Inferior parietal cortex (tissue), 1 donor: ENCODE measurements around the gene GTF2H1.
"Not testable (repeated sequence)": the region's sequence is repeated elsewhere in the genome, so short reads cannot be mapped to it uniquely, and the experiment has no call there.

Source experiments
- DNase-seq: peaks from one replicate; pipeline ENCODE4 v3.0.0-alpha.2; 2016; ENCODE audit errors: extremely low spot score

Gene GTF2H1

GRCh38 chr11:18375941-18376340 is 53.6 kb downstream of the GTF2H1 start:
- no peak for DNase-seq

GRCh38 chr11:18379201-18379600 is 56.8 kb downstream of the GTF2H1 start:
- DNase-seq: no peak

- DNase-seq: peak; percentile 27
Measured at GRCh38 chr11:18383388-18384156, 61.2 kb downstream of the GTF2H1 start.

DNA sequence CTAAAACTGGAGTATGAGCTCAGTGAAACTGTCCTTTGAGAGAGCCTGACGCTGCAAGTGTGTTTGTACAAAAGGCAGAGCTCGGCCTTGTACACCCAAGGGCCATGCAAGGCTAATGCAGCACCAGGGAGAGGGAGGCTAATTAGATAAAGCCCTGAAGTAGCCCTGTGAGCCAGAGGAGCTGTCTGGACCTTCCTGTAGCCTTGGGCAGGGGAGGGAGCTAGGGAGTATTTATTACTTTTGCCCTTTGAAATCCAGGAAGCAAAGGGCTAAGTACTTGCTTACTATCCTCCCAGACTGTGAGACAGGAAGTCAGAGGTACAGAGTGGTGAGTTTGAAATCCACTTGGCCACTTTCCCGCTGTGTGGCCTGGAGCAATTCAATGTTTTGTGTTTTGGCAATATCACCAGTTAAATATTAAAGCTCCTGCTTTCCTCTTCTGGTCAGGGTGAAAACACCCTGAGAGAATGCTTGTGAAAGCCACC is 61.8 kb downstream of the GTF2H1 start:
- DNase-seq: peak; percentile 47

GRCh38 chr11:18390088-18390487 is 67.7 kb downstream of the GTF2H1 start:
- DNase-seq: no peak

DNA sequence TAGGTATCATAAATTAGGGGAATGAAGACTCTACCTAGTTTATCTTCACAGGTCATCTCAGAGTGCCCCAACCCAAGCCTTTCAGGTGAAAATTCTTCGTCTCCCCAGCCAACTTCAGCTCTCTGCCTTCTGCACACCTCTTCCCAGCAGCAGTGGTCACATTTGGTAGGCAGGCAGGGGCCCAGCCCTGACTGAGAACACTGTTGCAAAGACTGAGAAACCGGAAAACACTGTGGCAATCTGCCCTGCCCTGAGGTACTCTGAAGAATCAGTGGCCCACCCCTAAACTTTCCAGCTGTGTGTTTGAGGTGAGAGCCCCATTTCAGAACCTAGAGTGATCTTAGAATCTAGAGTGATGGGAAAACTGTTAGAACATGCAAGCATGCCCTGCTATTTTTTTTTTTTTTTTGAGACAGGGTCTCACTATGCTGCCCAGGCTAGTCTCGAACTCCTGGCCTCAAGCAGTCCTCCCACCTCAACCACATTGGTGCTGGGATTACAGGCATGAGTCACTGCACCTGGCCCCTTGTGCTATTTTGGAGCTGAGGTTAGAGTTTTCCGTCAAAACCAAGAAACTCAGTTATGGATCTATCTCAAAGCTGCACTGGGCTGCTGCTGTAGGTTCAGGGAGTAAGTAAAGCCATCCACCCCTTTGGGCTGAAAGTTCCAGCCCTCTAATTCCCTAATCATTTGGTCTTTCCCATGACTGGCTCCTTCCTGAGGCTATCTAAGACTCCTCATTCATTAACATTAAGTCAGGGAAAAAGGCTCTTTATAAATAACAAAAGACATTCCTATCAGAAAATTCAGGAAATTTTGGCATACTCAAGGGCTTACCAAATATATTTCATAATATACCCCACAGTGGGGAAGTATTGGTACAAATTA is 70.3 kb downstream of the GTF2H1 start:
- DNase-seq: no peak

- DNase-seq: no peak
Measured at GRCh38 chr11:18393581-18394274, 71.4 kb downstream of the GTF2H1 start.

GRCh38 chr11:18394275-18394927 is 72.0 kb downstream of the GTF2H1 start, which contains the start of gene LDHA:
TSS of gene LDHA (plus strand) at chr11:18394563. CDS start at chr11:18396843, 2,280 bp downstream.
- peak; percentile 78 for DNase-seq

DNA sequence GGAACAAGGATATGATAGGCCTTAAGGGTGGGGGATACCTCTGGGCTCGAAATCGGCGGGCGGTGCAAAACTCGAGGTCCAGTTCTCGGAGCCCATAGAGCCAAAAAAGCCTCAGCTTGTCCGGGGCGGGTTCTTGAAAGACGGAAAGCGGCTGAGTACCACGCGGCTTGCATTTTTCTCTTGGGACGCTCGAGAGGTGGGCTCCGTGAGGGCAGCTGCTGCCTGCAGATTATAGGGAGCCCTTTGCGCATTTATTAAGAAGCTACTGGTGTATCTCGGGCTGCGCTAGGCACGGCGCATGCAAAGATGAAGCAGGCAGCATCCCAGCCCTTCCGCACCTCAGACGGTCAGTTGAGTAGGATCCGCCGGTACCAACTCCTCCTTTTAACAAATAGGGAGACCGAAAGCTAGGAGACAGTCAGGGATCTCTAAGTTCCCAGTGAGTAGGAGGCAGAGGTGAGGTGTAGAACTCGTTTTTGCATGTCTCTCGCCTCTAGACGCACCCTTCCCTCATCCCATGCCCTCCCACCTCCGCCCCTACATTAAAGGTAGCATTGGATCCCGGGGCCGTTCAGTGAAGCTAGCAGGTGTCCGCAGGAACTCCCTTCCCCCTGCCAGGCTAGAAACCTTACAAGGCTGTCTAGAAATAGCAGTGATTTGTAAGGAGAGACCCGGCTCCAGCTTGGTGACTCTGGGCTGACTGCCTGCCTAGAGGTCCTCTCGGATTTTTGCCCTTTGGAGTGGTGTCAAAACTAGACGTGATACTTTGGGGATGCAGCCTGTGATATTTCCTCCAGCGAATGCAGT is 72.8 kb downstream of the GTF2H1 start:
- DNase-seq: peak; percentile 24

- DNase-seq: peak; percentile 98
Measured at GRCh38 chr11:18395735-18396504, 73.6 kb downstream of the GTF2H1 start.

GRCh38 chr11:18397921-18398320 is 75.6 kb downstream of the GTF2H1 start:
- DNase-seq: no peak

GRCh38 chr11:18401077-18401476 is 78.7 kb downstream of the GTF2H1 start:
- DNase-seq: not testable (repeated sequence)

- no peak for DNase-seq
Measured at GRCh38 chr11:18404062-18404461, 81.7 kb downstream of the GTF2H1 start.

DNA sequence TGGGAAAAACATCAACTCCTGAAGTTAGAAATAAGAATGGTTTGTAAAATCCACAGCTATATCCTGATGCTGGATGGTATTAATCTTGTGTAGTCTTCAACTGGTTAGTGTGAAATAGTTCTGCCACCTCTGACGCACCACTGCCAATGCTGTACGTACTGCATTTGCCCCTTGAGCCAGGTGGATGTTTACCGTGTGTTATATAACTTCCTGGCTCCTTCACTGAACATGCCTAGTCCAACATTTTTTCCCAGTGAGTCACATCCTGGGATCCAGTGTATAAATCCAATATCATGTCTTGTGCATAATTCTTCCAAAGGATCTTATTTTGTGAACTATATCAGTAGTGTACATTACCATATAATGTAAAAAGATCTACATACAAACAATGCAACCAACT is 85.0 kb downstream of the GTF2H1 start:
- not testable (repeated sequence) for DNase-seq

DNA sequence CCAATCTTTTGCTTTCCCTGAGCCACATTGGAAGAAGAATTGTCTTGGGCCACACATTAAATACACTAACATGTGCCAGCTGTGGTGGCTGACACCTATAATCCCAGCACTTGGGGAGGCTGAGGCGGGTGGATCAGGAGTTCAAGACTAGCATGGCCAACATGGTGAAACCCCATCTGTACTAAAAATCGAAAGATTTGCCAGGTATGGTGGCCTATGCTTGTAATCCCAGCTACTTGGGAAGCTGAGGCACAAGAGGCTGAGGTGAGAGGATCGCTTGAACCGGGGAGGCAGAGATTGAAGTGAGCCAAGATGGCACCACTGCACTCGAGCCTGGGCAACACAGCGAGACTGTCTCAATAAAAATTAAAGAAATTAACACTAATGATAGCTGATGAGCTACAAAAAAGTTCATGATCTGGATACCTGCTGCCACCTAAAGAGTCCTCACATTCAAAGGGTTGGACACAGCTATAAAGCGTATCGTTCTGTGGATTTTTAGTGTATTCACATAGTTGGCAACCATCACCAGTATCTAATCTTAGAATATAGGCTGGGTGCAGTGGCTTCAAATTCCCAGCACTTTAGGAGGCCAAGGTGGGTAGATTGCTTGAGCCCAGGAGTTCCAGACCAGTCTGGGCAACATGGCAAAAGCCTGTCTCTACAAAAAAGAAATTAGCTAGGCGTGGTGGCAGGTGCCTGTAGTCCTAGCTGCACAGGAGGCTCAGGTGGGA is 86.4 kb downstream of the GTF2H1 start:
- DNase-seq: no peak

- no peak for DNase-seq
Measured at GRCh38 chr11:18416459-18416858, 94.1 kb downstream of the GTF2H1 start.
